Measurements from ENCODE around the gene ATG13.

Gene ATG13

GRCh38 chr11:46694072-46694471 is 76.7 kb downstream of the ATG13 start:
- H3K27me3 ChIP-seq (ENCODE audit: control insufficient read depth in 1 of 2, insufficient read depth in 1 of 2, low read length in 2 of 2), result no peaks in the 10 kb centered on the region
- no peak overlapping the region for H2AFZ ChIP-seq (ENCODE audit: low read depth, low read length)
- peak overlapping the region; percentile 95 for H2BK5ac ChIP-seq (ENCODE audit: low read depth, low read length, poor library complexity, severe bottlenecking)
- no peak overlapping the region for H4K91ac ChIP-seq (ENCODE audit: low read length)
- H3K4me1 ChIP-seq (ENCODE audit: control insufficient read depth, insufficient read depth, low read depth, low read length), result peaks cover 50% of the 10 kb centered on the region
- no peak overlapping the region for H2BK15ac ChIP-seq (ENCODE audit: low read depth, poor library complexity, severe bottlenecking)
- peak overlapping the region; percentile 45 for H3K4me2 ChIP-seq (ENCODE audit: low read length, poor library complexity, severe bottlenecking)
- peak overlapping the region; percentile 66 for H3K9ac ChIP-seq (ENCODE audit: low read length)
- WGBS, result 97% methylated on average over 6 of the region's 6 CpGs
- H3K14ac ChIP-seq (ENCODE audit: low read length in 2 of 2), result no peak overlapping the region
- H3K79me1 ChIP-seq (replicated peaks; ENCODE audit: low read length, poor library complexity, severe bottlenecking), result peaks cover 15% of the 10 kb centered on the region
- no peak overlapping the region for H3K4me3 ChIP-seq (ENCODE audit: insufficient read depth in 1 of 2, low read depth in 1 of 2, low read length in 2 of 2)
- H3K36me3 ChIP-seq (ENCODE audit: control insufficient read depth in 1 of 2, insufficient read depth in 2 of 2, low read depth in 1 of 2, low read length in 2 of 2), result peaks cover 49 to 67% of the 10 kb centered on the region in 2 experiments
- no peak overlapping the region for H4K8ac ChIP-seq (ENCODE audit: low read length)
- DNase-seq, result no peak
- H3K4ac ChIP-seq (ENCODE audit: low read depth in 1 of 2, low read length in 2 of 2), result peak overlapping the region in 1 of 2 experiments; percentile 20
- H2AK5ac ChIP-seq (ENCODE audit: low read length, severe bottlenecking), result peak overlapping the region; percentile 97
- no peak overlapping the region for H2BK120ac ChIP-seq (ENCODE audit: low read depth, low read length)
- no peak overlapping the region for H3K18ac ChIP-seq (ENCODE audit: low read depth in 1 of 2, low read length in 2 of 2)
- H3K23ac ChIP-seq (ENCODE audit: low read length in 2 of 2), result no peak overlapping the region
- peak overlapping the region; percentile 92 for H3K27ac ChIP-seq (ENCODE audit: low read length, poor library complexity, severe bottlenecking)
- no peaks in the 10 kb centered on the region for H3K9me3 ChIP-seq (ENCODE audit: control insufficient read depth, low read length)
- H2BK12ac ChIP-seq (ENCODE audit: low read length in 2 of 2), result no peak overlapping the region

DNA sequence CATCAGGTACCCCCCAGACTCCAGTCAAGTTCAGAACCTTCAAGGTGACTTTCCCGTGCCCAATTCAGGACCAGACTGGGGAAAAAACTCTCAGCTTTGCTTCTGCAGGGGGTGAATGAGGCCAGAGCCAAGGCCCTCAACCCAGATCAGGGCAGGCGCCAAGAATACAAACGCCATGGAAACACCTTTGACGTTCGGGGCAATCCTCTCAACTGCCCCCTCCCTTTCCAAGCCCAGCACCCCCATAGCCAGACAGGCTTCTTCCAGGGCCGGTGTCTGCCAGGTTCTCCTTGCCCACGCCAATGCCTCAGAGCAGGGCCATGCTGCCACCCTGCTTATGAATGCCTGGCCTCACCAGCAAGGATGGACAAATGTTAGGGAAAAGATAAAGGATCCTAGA is 77.3 kb downstream of the ATG13 start:
- Histone ChIP-seq H3K4me3 (ENCODE audit: insufficient read depth in 1 of 2, low read depth in 1 of 2, low read length in 2 of 2) (no peak overlapping the region), H4K8ac (ENCODE audit: low read length) (no peak overlapping the region), H2AFZ (ENCODE audit: low read depth, low read length) (no peak overlapping the region), H3K23ac (ENCODE audit: low read length in 2 of 2) (no peak overlapping the region), H2BK15ac (ENCODE audit: low read depth, poor library complexity, severe bottlenecking) (no peak overlapping the region), H3K4me2 (ENCODE audit: low read length, poor library complexity, severe bottlenecking) (peak overlapping the region; percentile 45), H3K4ac (ENCODE audit: low read depth in 1 of 2, low read length in 2 of 2) (no peak overlapping the region), H3K27me3 (ENCODE audit: control insufficient read depth in 1 of 2, insufficient read depth in 1 of 2, low read length in 2 of 2) (no peaks in the 10 kb centered on the region), H3K14ac (ENCODE audit: low read length in 2 of 2) (no peak overlapping the region), H3K27ac (ENCODE audit: low read length, poor library complexity, severe bottlenecking) (peak overlapping the region; percentile 92), H3K9me3 (ENCODE audit: control insufficient read depth, low read length) (no peaks in the 10 kb centered on the region), H2BK120ac (ENCODE audit: low read depth, low read length) (no peak overlapping the region), H3K4me1 (ENCODE audit: control insufficient read depth, insufficient read depth, low read depth, low read length) (peaks cover 53% of the 10 kb centered on the region), H3K9ac (ENCODE audit: low read length) (peak overlapping the region; percentile 66), H4K91ac (ENCODE audit: low read length) (no peak overlapping the region), H3K36me3 (ENCODE audit: control insufficient read depth in 1 of 2, insufficient read depth in 2 of 2, low read depth in 1 of 2, low read length in 2 of 2) (peaks cover 49 to 66% of the 10 kb centered on the region in 2 experiments), H2BK5ac (ENCODE audit: low read depth, low read length, poor library complexity, severe bottlenecking) (peak overlapping the region; percentile 95), H2AK5ac (ENCODE audit: low read length, severe bottlenecking) (peak overlapping the region; percentile 97), H3K79me1 (replicated peaks; ENCODE audit: low read length, poor library complexity, severe bottlenecking) (peaks cover 13% of the 10 kb centered on the region), H2BK12ac (ENCODE audit: low read length in 2 of 2) (no peak overlapping the region), H3K18ac (ENCODE audit: low read depth in 1 of 2, low read length in 2 of 2) (no peak overlapping the region)
- 91% methylated on average over 7 of the region's 7 CpGs for WGBS
- no peak for DNase-seq

DNA sequence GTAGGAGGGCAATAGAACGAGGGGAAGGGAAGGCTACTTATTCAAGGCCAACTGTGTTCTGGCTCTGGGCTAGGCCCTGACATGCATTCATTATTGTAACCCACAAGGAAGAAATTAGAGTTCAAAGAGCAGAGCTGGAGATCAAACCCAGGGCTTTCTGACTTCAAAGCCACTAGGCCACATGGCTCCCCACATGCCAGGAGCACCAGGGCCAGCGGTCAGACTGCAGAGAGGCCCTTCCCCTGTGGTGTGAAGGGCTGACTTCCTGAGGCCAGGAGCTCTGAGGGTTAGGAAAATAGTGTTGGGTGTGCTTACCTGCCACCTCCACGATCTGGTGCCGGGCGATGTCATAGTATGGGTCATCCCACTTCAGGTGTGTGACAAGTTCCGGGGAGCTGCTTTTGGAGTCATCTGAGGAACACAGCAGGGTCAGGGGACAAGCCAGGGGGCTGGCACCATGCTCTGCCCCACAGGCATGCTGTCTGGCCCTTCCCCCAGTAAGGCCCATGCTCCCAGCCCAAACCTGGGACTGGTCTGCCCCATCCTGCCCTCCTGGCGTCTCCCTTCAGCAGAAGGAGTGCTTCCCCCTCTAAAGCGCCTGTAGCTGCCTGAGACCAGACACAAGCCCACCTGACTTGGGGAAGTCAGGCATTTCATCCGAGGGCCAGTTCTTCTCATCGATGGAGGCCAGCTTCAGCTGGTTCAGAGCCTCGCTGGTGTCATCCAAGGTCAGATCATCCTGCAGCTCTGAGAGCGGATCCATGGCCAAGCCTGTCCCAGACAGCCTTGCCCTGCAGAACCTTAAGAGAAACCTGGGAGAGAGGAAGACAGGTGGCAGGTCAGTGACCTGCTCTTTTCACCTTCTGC is 78.2 kb downstream of the ATG13 start:
- Histone ChIP-seq H3K27me3 (ENCODE audit: control insufficient read depth in 1 of 2, insufficient read depth in 1 of 2, low read length in 2 of 2) (no peaks in the 10 kb centered on the region), H4K91ac (ENCODE audit: low read length) (no peak overlapping the region), H2BK120ac (ENCODE audit: low read depth, low read length) (no peak overlapping the region), H3K4me1 (ENCODE audit: control insufficient read depth, insufficient read depth, low read depth, low read length) (peaks cover 53% of the 10 kb centered on the region), H3K9me3 (ENCODE audit: control insufficient read depth, low read length) (no peaks in the 10 kb centered on the region), H3K14ac (ENCODE audit: low read length in 2 of 2) (no peak overlapping the region), H2BK15ac (ENCODE audit: low read depth, poor library complexity, severe bottlenecking) (no peak overlapping the region), H3K4me2 (ENCODE audit: low read length, poor library complexity, severe bottlenecking) (no peak overlapping the region), H3K23ac (ENCODE audit: low read length in 2 of 2) (no peak overlapping the region), H3K9ac (ENCODE audit: low read length) (peak overlapping the region; percentile 66), H4K8ac (ENCODE audit: low read length) (no peak overlapping the region), H3K27ac (ENCODE audit: low read length, poor library complexity, severe bottlenecking) (peak overlapping the region; percentile 92), H3K4me3 (ENCODE audit: insufficient read depth in 1 of 2, low read depth in 1 of 2, low read length in 2 of 2) (no peak overlapping the region), H3K36me3 (ENCODE audit: control insufficient read depth in 1 of 2, insufficient read depth in 2 of 2, low read depth in 1 of 2, low read length in 2 of 2) (peaks cover 46 to 63% of the 10 kb centered on the region in 2 experiments), H3K4ac (ENCODE audit: low read depth in 1 of 2, low read length in 2 of 2) (no peak overlapping the region), H2BK12ac (ENCODE audit: low read length in 2 of 2) (no peak overlapping the region), H2BK5ac (ENCODE audit: low read depth, low read length, poor library complexity, severe bottlenecking) (no peak overlapping the region), H3K18ac (ENCODE audit: low read depth in 1 of 2, low read length in 2 of 2) (no peak overlapping the region), H3K79me1 (replicated peaks; ENCODE audit: low read length, poor library complexity, severe bottlenecking) (peaks cover 11% of the 10 kb centered on the region), H2AFZ (ENCODE audit: low read depth, low read length) (no peak overlapping the region), H2AK5ac (ENCODE audit: low read length, severe bottlenecking) (peak overlapping the region; percentile 97)
- no peak for DNase-seq
- WGBS, result 95% methylated on average over 12 of the region's 12 CpGs

DNA sequence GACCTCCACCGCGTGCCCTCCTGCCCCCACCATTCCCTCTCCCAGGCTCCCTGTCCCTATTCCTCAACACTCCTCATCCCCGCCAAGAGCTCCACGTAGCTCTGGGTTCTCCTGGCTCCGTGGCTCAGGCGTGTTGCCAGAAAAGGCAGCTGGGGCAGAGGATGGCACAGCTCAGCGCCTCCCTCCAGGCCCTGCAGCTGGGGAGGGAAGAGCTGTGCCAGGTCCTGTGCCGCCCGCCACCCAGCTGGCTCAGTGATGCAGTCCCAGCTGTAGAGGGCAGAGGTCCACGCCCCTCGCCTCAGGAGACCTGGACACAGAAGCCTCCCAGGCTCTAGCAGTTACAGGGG is 78.8 kb downstream of the ATG13 start:
- no peak overlapping the region for H2AK5ac ChIP-seq (ENCODE audit: low read length, severe bottlenecking)
- H3K9ac ChIP-seq (ENCODE audit: low read length), result no peak overlapping the region
- peaks cover 7% of the 10 kb centered on the region for H3K79me1 ChIP-seq (replicated peaks; ENCODE audit: low read length, poor library complexity, severe bottlenecking)
- H4K8ac ChIP-seq (ENCODE audit: low read length), result no peak overlapping the region
- no peak overlapping the region for H2BK5ac ChIP-seq (ENCODE audit: low read depth, low read length, poor library complexity, severe bottlenecking)
- H4K91ac ChIP-seq (ENCODE audit: low read length), result no peak overlapping the region
- peaks cover 53% of the 10 kb centered on the region for H3K4me1 ChIP-seq (ENCODE audit: control insufficient read depth, insufficient read depth, low read depth, low read length)
- H3K27ac ChIP-seq (ENCODE audit: low read length, poor library complexity, severe bottlenecking), result peak overlapping the region; percentile 18
- WGBS, result 99% methylated on average over 11 of the region's 11 CpGs
- no peaks in the 10 kb centered on the region for H3K27me3 ChIP-seq (ENCODE audit: control insufficient read depth in 1 of 2, insufficient read depth in 1 of 2, low read length in 2 of 2)
- H3K36me3 ChIP-seq (ENCODE audit: control insufficient read depth in 1 of 2, insufficient read depth in 2 of 2, low read depth in 1 of 2, low read length in 2 of 2), result peaks cover 40 to 57% of the 10 kb centered on the region in 2 experiments
- H3K18ac ChIP-seq (ENCODE audit: low read depth in 1 of 2, low read length in 2 of 2), result no peak overlapping the region
- no peak overlapping the region for H2AFZ ChIP-seq (ENCODE audit: low read depth, low read length)
- no peak for DNase-seq
- no peak overlapping the region for H3K14ac ChIP-seq (ENCODE audit: low read length in 2 of 2)
- H2BK15ac ChIP-seq (ENCODE audit: low read depth, poor library complexity, severe bottlenecking), result no peak overlapping the region
- H3K4me3 ChIP-seq (ENCODE audit: insufficient read depth in 1 of 2, low read depth in 1 of 2, low read length in 2 of 2), result no peak overlapping the region
- no peaks in the 10 kb centered on the region for H3K9me3 ChIP-seq (ENCODE audit: control insufficient read depth, low read length)
- no peak overlapping the region for H3K4me2 ChIP-seq (ENCODE audit: low read length, poor library complexity, severe bottlenecking)
- H2BK12ac ChIP-seq (ENCODE audit: low read length in 2 of 2), result no peak overlapping the region
- H2BK120ac ChIP-seq (ENCODE audit: low read depth, low read length), result no peak overlapping the region
- H3K23ac ChIP-seq (ENCODE audit: low read length in 2 of 2), result no peak overlapping the region
- no peak overlapping the region for H3K4ac ChIP-seq (ENCODE audit: low read depth in 1 of 2, low read length in 2 of 2)
